Activated naive CD8-positive, alpha-beta T cell treated with anti-CD3 and anti-CD28 coated beads, Interleukin-2, amount 10 ng/mL, durations not matched to agents 7 days and 5 days (primary cell): ENCODE measurements around the gene EPB41L4B. TPM values are rescaled to one million over a fixed set of nuclear protein-coding genes. Genes with fewer than 3 reads are reported as not detected.
"Not testable (repeated sequence)": the region's sequence is repeated elsewhere in the genome, so short reads cannot be mapped to it uniquely, and the experiment has no call there.

Source experiments
- ATAC-seq: fragments of 150-1000 bp; cut with Tn5 transposase; one replicate; pipeline ENCODE4 v1.10.0; 2021; ENCODE audit warnings: low read depth, moderate library complexity
- POLR2A ChIA-PET: fragments of 350-600 bp; sonication (Branson Sonifier 250); formaldehyde crosslinking; loops from one replicate; lab custom pipeline; 2021; ENCODE audit warnings: antibody characterized with exemption; lab: Charles Lee
- DNase-seq: peaks from one replicate; pipeline ENCODE4 v3.0.0; 2021
- H3K27ac Mint-ChIP-seq: one replicate; pipeline ENCODE4 v1.8.0; 2022; ENCODE audit warnings: mild to moderate bottlenecking, mixed read lengths
- H3K27me3 Mint-ChIP-seq: one replicate; pipeline ENCODE4 v1.8.0; 2022; ENCODE audit warnings: mild to moderate bottlenecking, moderate library complexity, mixed read lengths
- H3K36me3 Mint-ChIP-seq: one replicate; pipeline ENCODE4 v1.8.0; 2021; ENCODE audit warnings: mild to moderate bottlenecking, mixed read lengths
- H3K4me1 Mint-ChIP-seq: one replicate; pipeline ENCODE4 v1.8.0; 2021; ENCODE audit warnings: mixed read lengths
- H3K4me3 Mint-ChIP-seq: one replicate; pipeline ENCODE4 v1.8.0; 2022; ENCODE audit warnings: mild to moderate bottlenecking, moderate library complexity, mixed read lengths
- H3K9me3 Mint-ChIP-seq: one replicate; pipeline ENCODE4 v1.8.0; 2021; ENCODE audit warnings: mixed read lengths
- total RNA-seq, 2 experiments: library from RNA; stranded (reverse); gene quantifications; one replicate each; pipeline ENCODE4 v1.2.3, GENCODE V29; 2021

Gene EPB41L4B
- total RNA-seq, 2 experiments from 2014 or later, result not detected

DNA sequence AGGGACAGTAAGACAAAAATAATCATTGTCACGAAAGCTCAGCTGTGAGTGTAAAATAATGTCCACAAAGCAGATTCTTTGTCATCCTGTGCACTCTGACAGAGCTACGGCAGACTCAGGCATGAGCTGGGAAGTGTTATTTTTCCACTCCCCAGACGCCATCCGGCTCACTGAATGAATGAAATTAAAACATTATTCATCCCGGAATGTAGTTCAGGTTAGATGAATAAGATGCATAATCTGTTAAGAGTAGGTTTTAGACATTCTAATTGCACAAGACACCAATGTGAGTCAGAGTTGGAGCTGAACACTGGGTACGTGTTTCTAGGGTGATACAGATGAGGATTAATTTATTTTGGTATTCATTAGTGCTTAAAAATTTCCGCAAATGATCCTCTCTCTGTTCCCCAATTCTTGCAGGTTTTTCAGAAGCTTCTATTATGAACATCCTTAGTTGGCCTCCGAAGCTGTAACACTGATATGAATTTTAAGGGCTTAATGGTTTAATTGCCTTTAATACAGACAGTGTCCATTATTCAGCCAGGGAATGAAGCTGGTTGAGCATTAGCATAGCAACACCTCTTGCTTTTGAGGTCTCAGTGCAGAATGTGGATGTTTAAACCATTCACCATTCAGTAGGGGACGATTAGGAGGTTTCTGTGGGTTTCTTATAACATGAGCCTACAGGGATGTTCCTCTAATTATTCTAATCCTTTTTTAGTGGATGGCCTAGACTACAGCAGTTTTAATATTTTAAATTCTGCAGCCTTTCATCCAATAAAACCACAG lies 88.2 kb downstream of the EPB41L4B start:
- DNase-seq, result no peak
- H3K4me1 Mint-ChIP-seq, result no peaks in the 10 kb centered on the region
- no peak overlapping the region for H3K4me3 Mint-ChIP-seq
- no peak overlapping the region for H3K27ac Mint-ChIP-seq
- ATAC-seq, result no peak
- H3K36me3 Mint-ChIP-seq, result no peaks in the 10 kb centered on the region
- POLR2A ChIA-PET, result no interaction called here
- peaks cover 42% of the 10 kb centered on the region for H3K27me3 Mint-ChIP-seq
- no peaks in the 10 kb centered on the region for H3K9me3 Mint-ChIP-seq

DNA sequence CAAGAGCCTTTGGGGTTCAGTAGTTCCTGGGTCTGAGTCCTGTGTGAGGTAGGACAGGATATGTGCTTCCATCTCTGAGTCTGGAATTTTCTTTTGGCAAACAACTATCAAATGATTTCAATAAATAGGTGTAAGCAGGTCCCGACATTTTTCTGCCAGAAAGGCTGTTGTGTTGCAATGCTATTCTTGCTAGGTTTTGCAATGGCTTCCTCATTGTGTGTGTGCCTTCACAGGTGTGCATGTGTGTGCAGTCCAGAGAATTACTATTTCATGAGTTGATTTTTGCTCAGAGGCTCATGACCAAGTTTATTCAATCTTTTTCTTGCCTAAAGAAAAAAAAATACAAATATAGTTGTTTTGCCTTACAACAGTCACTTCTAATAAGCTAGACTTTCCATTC lies 89.3 kb downstream of the EPB41L4B start:
- no peak for ATAC-seq
- H3K27me3 Mint-ChIP-seq, result peaks cover 42% of the 10 kb centered on the region
- H3K4me3 Mint-ChIP-seq, result no peak overlapping the region
- no peak overlapping the region for H3K27ac Mint-ChIP-seq
- no peaks in the 10 kb centered on the region for H3K4me1 Mint-ChIP-seq
- no peaks in the 10 kb centered on the region for H3K36me3 Mint-ChIP-seq
- DNase-seq, result no peak
- POLR2A ChIA-PET, result no interaction called here
- H3K9me3 Mint-ChIP-seq, result no peaks in the 10 kb centered on the region

DNA sequence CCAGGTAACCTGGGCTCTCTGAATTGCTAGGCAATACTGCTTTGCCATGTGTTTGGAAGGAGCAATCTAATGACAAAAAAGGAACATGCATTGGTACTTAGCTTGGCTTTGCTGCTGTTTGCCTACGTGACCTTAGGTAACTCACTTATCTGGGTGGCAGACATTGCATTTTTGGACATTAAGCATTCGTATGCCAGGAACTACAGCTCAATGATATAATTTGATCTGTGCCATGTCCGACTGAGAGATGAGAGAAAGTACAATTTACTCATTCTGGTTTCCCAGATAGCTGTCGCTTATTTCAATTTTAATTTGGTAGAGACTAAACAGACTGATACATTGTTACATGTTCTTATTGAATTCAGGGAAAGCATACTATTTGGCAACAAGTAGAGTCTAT lies 90.6 kb downstream of the EPB41L4B start:
- no peaks in the 10 kb centered on the region for H3K4me1 Mint-ChIP-seq
- POLR2A ChIA-PET, result no interaction called here
- H3K27me3 Mint-ChIP-seq, result peaks cover 42% of the 10 kb centered on the region
- H3K36me3 Mint-ChIP-seq, result no peaks in the 10 kb centered on the region
- DNase-seq (no peak), ATAC-seq (no peak)
- H3K27ac Mint-ChIP-seq, result no peak overlapping the region
- no peak overlapping the region for H3K4me3 Mint-ChIP-seq
- H3K9me3 Mint-ChIP-seq, result no peaks in the 10 kb centered on the region

DNA sequence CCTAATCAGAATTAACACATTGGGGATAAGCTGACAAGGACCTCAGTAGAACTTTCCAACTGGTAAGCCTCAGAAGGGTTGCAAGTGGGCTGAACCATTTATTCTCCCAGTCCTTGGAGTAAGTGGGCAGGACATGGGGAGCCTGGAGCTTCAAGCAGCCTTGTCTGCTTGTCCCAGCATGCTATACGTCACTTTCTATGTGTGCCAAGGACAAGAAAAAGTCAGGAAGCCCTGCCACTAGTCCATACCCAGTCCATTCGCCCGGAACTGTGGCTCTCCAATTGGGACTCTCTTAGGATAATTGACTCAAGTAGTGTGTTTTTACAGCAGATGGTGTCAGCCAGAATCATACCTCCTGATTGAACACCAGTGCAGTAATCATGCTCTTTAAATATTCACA lies 91.2 kb downstream of the EPB41L4B start:
- POLR2A ChIA-PET, result no interaction called here
- H3K27ac Mint-ChIP-seq, result no peak overlapping the region
- ATAC-seq (no peak), DNase-seq (no peak)
- no peaks in the 10 kb centered on the region for H3K9me3 Mint-ChIP-seq
- H3K27me3 Mint-ChIP-seq, result peaks cover 41% of the 10 kb centered on the region
- no peaks in the 10 kb centered on the region for H3K4me1 Mint-ChIP-seq
- no peaks in the 10 kb centered on the region for H3K36me3 Mint-ChIP-seq
- no peak overlapping the region for H3K4me3 Mint-ChIP-seq

DNA sequence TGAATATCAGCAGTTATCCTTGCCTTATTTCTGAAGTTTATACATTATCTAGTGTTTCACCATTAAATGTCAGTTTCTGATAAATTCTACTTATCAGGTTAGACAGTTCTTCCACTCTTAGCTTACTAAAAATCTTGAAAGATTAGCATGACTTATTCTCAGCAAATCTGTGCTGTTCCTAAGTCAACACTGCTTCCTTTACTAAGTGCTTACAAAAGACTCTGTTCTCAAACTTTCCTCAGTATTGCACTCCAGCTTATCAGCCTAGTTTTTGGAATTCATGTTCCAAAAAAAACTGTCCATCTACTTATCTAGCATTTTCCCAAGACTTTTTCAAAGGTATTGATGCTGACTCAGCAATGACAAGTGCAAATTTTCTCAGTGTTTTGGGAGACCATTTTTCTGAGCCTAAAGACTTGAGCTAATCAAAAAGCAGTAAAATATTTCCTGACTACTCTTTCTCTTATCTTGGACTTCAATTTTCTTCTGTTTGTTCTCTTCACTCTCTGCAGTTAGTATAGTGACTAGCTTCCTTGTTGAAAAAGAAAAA lies 92.7 kb downstream of the EPB41L4B start:
- no peaks in the 10 kb centered on the region for H3K4me1 Mint-ChIP-seq
- no peak overlapping the region for H3K27ac Mint-ChIP-seq
- DNase-seq (no peak), ATAC-seq (no peak)
- H3K36me3 Mint-ChIP-seq, result no peaks in the 10 kb centered on the region
- no peaks in the 10 kb centered on the region for H3K9me3 Mint-ChIP-seq
- H3K4me3 Mint-ChIP-seq, result no peak overlapping the region
- H3K27me3 Mint-ChIP-seq, result peaks cover 38% of the 10 kb centered on the region
- POLR2A ChIA-PET, result no interaction called here

DNA sequence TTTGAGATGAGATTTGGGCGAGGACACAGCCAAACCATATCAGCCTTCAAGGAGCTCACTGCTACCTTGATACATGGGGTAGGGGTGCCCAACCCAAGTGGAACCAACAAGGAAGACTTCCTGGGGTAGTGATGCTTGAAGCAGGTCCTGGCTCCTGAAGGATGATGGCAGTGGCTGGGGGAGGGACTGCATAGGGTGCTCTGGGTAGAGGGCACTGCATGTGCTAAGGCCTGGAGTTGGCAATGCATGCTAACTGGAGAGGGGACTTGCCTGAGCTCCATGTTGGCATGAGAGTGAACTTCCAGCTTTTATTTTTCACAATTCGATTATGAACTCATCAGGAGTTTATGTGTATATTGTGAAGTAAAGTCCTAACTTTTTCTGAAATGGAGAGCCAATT lies 95.2 kb downstream of the EPB41L4B start:
- H3K4me1 Mint-ChIP-seq, result no peaks in the 10 kb centered on the region
- ATAC-seq (no peak), DNase-seq (no peak)
- POLR2A ChIA-PET, result interaction anchor here (0.5 kb wide), 1 partner anchor 885 kb away, joined by 5 read pairs; no protein-coding TSS in a partner anchor
- H3K9me3 Mint-ChIP-seq, result no peaks in the 10 kb centered on the region
- H3K27me3 Mint-ChIP-seq, result peaks cover 36% of the 10 kb centered on the region
- H3K4me3 Mint-ChIP-seq, result no peak overlapping the region
- no peaks in the 10 kb centered on the region for H3K36me3 Mint-ChIP-seq
- no peak overlapping the region for H3K27ac Mint-ChIP-seq

DNA sequence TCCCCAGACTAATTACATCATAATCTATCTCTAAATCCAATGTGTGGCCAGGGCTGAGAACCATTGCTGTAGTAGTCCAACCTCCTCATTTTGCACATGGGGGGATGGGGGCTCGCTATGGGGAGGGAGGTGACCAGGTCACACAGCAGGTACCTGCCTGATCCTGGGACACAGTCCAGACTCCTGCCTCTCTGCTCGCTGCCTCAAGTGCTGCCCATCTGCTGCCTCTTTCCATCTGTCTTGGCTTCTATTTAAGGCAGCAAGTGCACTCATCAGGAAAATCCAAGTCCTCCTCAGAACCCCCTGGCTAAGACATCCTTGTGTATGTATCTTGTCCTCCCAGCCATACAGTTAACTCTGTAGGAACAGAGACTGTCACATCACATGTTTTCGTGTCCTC lies 96.1 kb downstream of the EPB41L4B start:
- no peak overlapping the region for H3K4me3 Mint-ChIP-seq
- ATAC-seq (no peak), DNase-seq (no peak)
- no peaks in the 10 kb centered on the region for H3K36me3 Mint-ChIP-seq
- no peaks in the 10 kb centered on the region for H3K9me3 Mint-ChIP-seq
- peaks cover 39% of the 10 kb centered on the region for H3K27me3 Mint-ChIP-seq
- H3K27ac Mint-ChIP-seq, result no peak overlapping the region
- no peaks in the 10 kb centered on the region for H3K4me1 Mint-ChIP-seq
- POLR2A ChIA-PET, result no interaction called here

DNA sequence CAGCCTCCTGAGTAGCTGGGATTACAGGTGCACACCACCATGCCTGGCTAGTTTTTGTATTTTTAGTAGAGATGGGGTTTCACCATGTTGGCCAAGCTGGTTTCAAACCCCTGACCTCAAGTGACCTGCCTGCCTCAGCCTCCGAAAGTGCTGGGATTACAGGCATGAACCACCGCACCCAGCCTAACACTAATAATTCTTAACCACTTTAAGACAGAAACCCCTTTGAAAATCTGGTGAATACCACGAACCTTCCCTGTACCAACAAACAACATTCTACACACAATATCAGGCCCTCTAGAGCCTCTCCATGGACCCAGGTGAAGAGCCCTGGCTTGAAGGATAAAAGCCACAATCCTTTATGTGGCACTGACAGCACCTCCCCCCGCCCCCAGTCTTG lies 102.6 kb downstream of the EPB41L4B start:
- peaks cover 20% of the 10 kb centered on the region for H3K27me3 Mint-ChIP-seq
- POLR2A ChIA-PET, H3K4me3 Mint-ChIP-seq, H3K4me1 Mint-ChIP-seq, H3K27ac Mint-ChIP-seq, ATAC-seq, DNase-seq, H3K36me3 Mint-ChIP-seq, H3K9me3 Mint-ChIP-seq: not testable (repeated sequence)

DNA sequence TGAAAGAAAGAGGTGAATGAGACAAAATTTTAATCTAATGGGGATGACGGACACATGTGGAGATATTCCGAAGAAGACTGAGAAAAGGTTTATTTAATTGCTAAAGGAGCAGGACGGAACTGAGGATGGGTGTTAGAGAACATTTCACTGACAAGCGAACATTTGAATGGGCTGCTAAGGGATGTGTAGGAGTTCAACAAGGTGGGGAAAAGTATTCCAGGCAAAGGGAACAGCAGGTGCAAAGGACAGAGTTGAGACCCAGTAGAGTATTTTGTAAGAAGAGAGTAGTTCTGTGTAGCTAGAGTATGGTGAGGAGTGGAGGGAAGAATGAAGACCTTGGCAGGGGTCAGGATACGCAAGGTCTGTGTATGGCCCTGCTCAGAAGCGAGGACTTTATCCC lies 106.4 kb downstream of the EPB41L4B start:
- no peaks in the 10 kb centered on the region for H3K9me3 Mint-ChIP-seq
- no peaks in the 10 kb centered on the region for H3K36me3 Mint-ChIP-seq
- H3K4me3 Mint-ChIP-seq, result no peak overlapping the region
- peaks cover 2% of the 10 kb centered on the region for H3K4me1 Mint-ChIP-seq
- DNase-seq (no peak), ATAC-seq (no peak)
- H3K27ac Mint-ChIP-seq, result no peak overlapping the region
- POLR2A ChIA-PET, result no interaction called here
- H3K27me3 Mint-ChIP-seq, result peaks cover 10% of the 10 kb centered on the region

DNA sequence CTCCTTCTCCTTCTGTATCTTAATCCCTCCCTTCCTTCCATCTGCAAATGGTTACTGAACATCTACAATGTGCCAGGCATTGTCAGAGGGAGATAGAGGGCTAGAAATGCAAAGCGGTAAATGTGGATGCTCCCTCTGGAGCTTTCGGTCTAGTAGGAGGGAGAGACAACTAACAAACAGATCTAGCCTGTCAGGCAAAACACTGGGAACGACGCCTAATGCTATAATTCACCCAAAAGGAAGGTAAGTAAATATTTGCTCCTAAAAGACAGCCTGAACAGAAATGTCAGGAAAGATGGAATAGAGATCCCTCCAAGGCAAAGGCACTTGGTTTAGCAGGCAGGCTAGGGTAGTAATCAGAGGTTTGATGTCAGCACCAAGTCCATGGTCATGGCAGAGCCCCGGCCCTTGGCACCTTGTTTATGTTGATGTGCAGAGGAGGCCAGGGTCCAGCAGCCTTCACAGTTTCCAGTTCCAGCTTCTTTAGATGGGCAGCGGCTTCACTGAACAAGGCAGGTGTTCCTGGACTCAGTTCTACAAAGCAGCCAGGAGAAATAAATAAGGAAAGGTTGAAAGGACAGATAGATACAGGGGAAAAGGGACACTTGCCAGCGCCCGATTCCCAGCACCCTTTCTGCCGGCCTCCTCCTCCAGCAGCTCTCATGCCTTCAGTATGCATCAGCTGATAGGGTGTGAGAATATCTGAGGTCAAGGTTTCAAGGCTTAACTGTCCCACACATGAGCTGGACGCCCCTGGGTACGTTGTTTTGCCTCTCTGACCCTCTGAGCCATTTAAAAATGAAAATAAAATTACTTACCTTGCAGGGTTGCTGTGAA lies 107.4 kb downstream of the EPB41L4B start:
- POLR2A ChIA-PET, result no interaction called here
- ATAC-seq, result no peak
- H3K36me3 Mint-ChIP-seq, result no peaks in the 10 kb centered on the region

DNA sequence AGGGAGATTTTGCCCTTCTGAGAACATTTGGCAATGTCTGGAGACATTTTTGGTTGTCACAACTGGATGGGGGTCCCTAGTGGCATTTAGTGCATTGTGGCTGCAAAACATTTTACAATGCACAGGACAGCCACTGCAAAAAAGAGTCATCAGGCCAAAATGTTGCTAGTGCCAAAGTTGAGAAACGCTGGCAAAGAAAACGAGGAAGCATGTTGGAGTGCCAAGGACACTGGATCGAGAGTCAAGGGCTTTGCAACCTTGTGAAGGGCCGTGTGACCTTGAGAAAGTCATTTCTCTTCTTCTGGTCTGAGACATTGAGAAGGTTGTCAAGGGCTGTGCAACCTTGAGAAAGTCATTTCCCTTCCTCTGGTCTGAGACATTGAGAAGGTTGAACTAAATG lies 108.1 kb downstream of the EPB41L4B start:
- Mint-ChIP-seq H3K36me3 (no peaks in the 10 kb centered on the region), H3K27ac (no peak overlapping the region), H3K4me3 (no peak overlapping the region), H3K27me3 (peaks cover 8% of the 10 kb centered on the region), H3K9me3 (no peaks in the 10 kb centered on the region), H3K4me1 (no peaks in the 10 kb centered on the region)
- DNase-seq (no peak), ATAC-seq (no peak)
- POLR2A ChIA-PET, result no interaction called here

More for the DNA sequence above, 107.4 kb downstream of the EPB41L4B start:
- H3K4me3 Mint-ChIP-seq, result no peak overlapping the region
- H3K9me3 Mint-ChIP-seq, result no peaks in the 10 kb centered on the region
- no peak for DNase-seq
- H3K4me1 Mint-ChIP-seq, result no peaks in the 10 kb centered on the region
- peaks cover 8% of the 10 kb centered on the region for H3K27me3 Mint-ChIP-seq
- H3K27ac Mint-ChIP-seq, result no peak overlapping the region

DNA sequence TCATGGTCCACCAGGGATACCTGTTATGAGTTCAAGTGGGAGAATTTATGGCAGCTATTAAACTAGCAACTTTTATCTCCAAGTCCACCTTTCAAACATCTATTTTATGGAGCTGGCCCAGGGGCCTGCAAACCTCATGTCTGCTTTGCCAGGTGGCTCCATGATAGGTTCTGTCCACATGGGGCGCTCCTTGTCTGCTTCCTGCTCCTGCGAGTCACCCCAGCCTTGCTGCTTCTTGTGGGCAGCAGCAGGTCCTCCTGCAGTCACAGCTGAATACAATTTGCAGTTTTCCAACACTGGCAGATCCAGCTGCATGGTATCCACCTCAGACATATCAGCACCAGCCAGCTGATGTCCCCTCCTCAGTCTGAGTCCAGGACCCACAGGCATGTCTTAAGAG lies 114.2 kb downstream of the EPB41L4B start:
- Mint-ChIP-seq H3K27ac (no peak overlapping the region), H3K4me1 (peaks cover 4% of the 10 kb centered on the region), H3K9me3 (no peaks in the 10 kb centered on the region), H3K4me3 (no peak overlapping the region), H3K36me3 (no peaks in the 10 kb centered on the region), H3K27me3 (peaks cover 21% of the 10 kb centered on the region)
- DNase-seq (no peak), ATAC-seq (no peak)
- POLR2A ChIA-PET, result no interaction called here

DNA sequence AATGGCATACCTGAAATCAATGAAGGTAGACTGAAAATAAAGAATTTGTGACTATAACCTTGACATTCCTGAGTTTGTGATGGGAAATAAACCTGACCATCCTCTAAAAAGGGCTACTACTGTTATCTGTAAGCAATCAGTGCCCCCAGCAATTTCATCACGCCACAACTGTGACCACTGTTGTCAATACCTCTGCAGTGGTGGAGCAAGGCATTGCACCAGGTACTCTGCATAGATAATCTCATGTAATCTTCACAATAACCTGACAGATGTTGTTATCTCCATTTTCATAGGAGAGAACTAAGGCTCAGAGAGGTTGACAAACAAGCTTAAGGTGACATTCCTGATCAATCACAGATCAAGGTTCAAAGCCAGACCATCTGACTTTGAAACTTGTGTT lies 115.3 kb downstream of the EPB41L4B start:
- DNase-seq (no peak), ATAC-seq (no peak)
- peaks cover 4% of the 10 kb centered on the region for H3K4me1 Mint-ChIP-seq
- POLR2A ChIA-PET, result no interaction called here
- H3K27ac Mint-ChIP-seq, result no peak overlapping the region
- H3K4me3 Mint-ChIP-seq, result no peak overlapping the region
- H3K36me3 Mint-ChIP-seq, result no peaks in the 10 kb centered on the region
- H3K9me3 Mint-ChIP-seq, result no peaks in the 10 kb centered on the region
- peaks cover 21% of the 10 kb centered on the region for H3K27me3 Mint-ChIP-seq
